ENCODE results near the gene BAG2.

BAG2 gene

GRCh38 chr6:57172136-57173055 is at the start of gene BAG2:
Gene BAG2 (plus strand): TSS chr6:57172326. CDS start chr6:57172698, 372 bp downstream.
- DNase-seq (ENCODE audit: low spot score): peak; percentile 72
- FAIRE-seq: peak; percentile 7

GRCh38 chr6:57123111-57123510 is 49.0 kb upstream of the BAG2 start:
- DNase-seq (ENCODE audit: low spot score) (no peak), FAIRE-seq (no peak)

GRCh38 chr6:57127763-57128162 is 44.4 kb upstream of the BAG2 start:
- DNase-seq (ENCODE audit: low spot score) (no peak), FAIRE-seq (no peak)

GRCh38 chr6:57130661-57131177 is 41.4 kb upstream of the BAG2 start:
- FAIRE-seq (no peak), DNase-seq (ENCODE audit: low spot score) (no peak)

GRCh38 chr6:57134954-57135353 is 37.2 kb upstream of the BAG2 start:
- no peak for DNase-seq (ENCODE audit: low spot score)
- FAIRE-seq: no peak

GRCh38 chr6:57135885-57136284 is 36.2 kb upstream of the BAG2 start:
- DNase-seq (ENCODE audit: low spot score): no peak
- FAIRE-seq: no peak

- FAIRE-seq (no peak), DNase-seq (ENCODE audit: low spot score) (no peak)
These were observed 34.8 kb upstream of the BAG2 start for GRCh38 chr6:57137350-57137749.

- no peak for FAIRE-seq
- no peak for DNase-seq (ENCODE audit: low spot score)
These were observed 34.1 kb upstream of the BAG2 start for GRCh38 chr6:57138026-57138425.

GRCh38 chr6:57141451-57142177 is 30.5 kb upstream of the BAG2 start:
- DNase-seq (ENCODE audit: low spot score) (no peak), FAIRE-seq (no peak)

- no peak for FAIRE-seq
- DNase-seq (ENCODE audit: low spot score): no peak
These were observed 30.0 kb upstream of the BAG2 start for GRCh38 chr6:57142178-57142525.

GRCh38 chr6:57143690-57144089 is 28.4 kb upstream of the BAG2 start:
- no peak for FAIRE-seq
- no peak for DNase-seq (ENCODE audit: low spot score)

- FAIRE-seq (no peak), DNase-seq (ENCODE audit: low spot score) (no peak)
These were observed 24.7 kb upstream of the BAG2 start for GRCh38 chr6:57147401-57147800.

- DNase-seq (ENCODE audit: low spot score) (no peak), FAIRE-seq (no peak)
These were observed 23.9 kb upstream of the BAG2 start for GRCh38 chr6:57147955-57148858.

GRCh38 chr6:57158658-57159057 is 13.5 kb upstream of the BAG2 start:
- DNase-seq (ENCODE audit: low spot score) (no peak), FAIRE-seq (no peak)

GRCh38 chr6:57159127-57159526 is 13.0 kb upstream of the BAG2 start:
- FAIRE-seq: no peak
- no peak for DNase-seq (ENCODE audit: low spot score)

- DNase-seq (ENCODE audit: low spot score): no peak
- FAIRE-seq: no peak
These were observed 10.1 kb upstream of the BAG2 start for GRCh38 chr6:57162028-57162427.

- DNase-seq (ENCODE audit: low spot score) (no peak), FAIRE-seq (no peak)
These were observed 9.6 kb upstream of the BAG2 start for GRCh38 chr6:57162516-57162915.

GRCh38 chr6:57163956-57164355 is 8.2 kb upstream of the BAG2 start:
- no peak for FAIRE-seq

GRCh38 chr6:57165080-57165479 is 7.0 kb upstream of the BAG2 start:
- DNase-seq (ENCODE audit: low spot score) (no peak), FAIRE-seq (no peak)

More at GRCh38 chr6:57163956-57164355, 8.2 kb upstream of the BAG2 start:
- DNase-seq (ENCODE audit: low spot score): no peak

GRCh38 chr6:57173056-57173885 is 1.1 kb downstream of the BAG2 start:
- DNase-seq (ENCODE audit: low spot score) (peak; percentile 36), FAIRE-seq (no peak)
